Measurements from ENCODE around the gene TRABD2B. TPM values are rescaled to one million over a fixed set of nuclear protein-coding genes. Genes with fewer than 3 reads are reported as not detected.

The TRABD2B gene
- total RNA-seq: 1 to 10 TPM in 1 of 2 donors, under 1 TPM in 1; 0.70 to 1.0 TPM
- long read RNA-seq, partial matches to known transcripts: 0 of 1 reads
- long read RNA-seq, other reads (novel, unspliced or antisense): 1 of 1 reads

- ATAC-seq: peak; percentile 91
- intact Hi-C loops (cut with DNase I, micrococcal nuclease): loop anchor here in 1 of 2 donors (2.0 kb wide), 1 partner anchor 63 kb away; no protein-coding TSS in a partner anchor
- peak; percentile 48 to 78 for DNase-seq
Measured at GRCh38 chr1:47997289-47998200, at the start of gene TRABD2B. TSS of gene TRABD2B (minus strand) at chr1:47997385.

- DNase-seq (no peak), ATAC-seq (no peak)
- intact Hi-C loops (cut with DNase I, micrococcal nuclease): no loop called here
Measured at GRCh38 chr1:48044311-48044710, 47.1 kb upstream of the TRABD2B start.

GRCh38 chr1:48043622-48044021, 46.4 kb upstream of the TRABD2B start:
- DNase-seq: no peak

GRCh38 chr1:48040154-48040553, 43.0 kb upstream of the TRABD2B start:
- ATAC-seq (no peak), DNase-seq (no peak)
- intact Hi-C loops (cut with DNase I, micrococcal nuclease): no loop called here

More at GRCh38 chr1:48043622-48044021, 46.4 kb upstream of the TRABD2B start:
- intact Hi-C loops (cut with DNase I, micrococcal nuclease): no loop called here
- peak; percentile 42 for ATAC-seq

GRCh38 chr1:48039088-48040054, 42.2 kb upstream of the TRABD2B start:
- no peak for DNase-seq
- peak; percentile 56 for ATAC-seq

GRCh38 chr1:48038270-48038767, 41.1 kb upstream of the TRABD2B start:
- DNase-seq: no peak
- no peak for ATAC-seq
- intact Hi-C loops (cut with DNase I, micrococcal nuclease): no loop called here

More at GRCh38 chr1:48039088-48040054, 42.2 kb upstream of the TRABD2B start:
- intact Hi-C loops (cut with DNase I, micrococcal nuclease): no loop called here

GRCh38 chr1:48036710-48037355, 39.6 kb upstream of the TRABD2B start:
- no peak for DNase-seq
- ATAC-seq: no peak
- intact Hi-C loops (cut with DNase I, micrococcal nuclease): no loop called here

- intact Hi-C loops (cut with DNase I, micrococcal nuclease): no loop called here
- ATAC-seq (no peak), DNase-seq (no peak)
Measured at GRCh38 chr1:48035371-48036141, 38.4 kb upstream of the TRABD2B start.

GRCh38 chr1:48033495-48034045, 36.4 kb upstream of the TRABD2B start:
- no peak for DNase-seq
- ATAC-seq: no peak
- intact Hi-C loops (cut with DNase I, micrococcal nuclease): no loop called here

- intact Hi-C loops (cut with DNase I, micrococcal nuclease): no loop called here
- no peak for ATAC-seq
- DNase-seq: no peak
Measured at GRCh38 chr1:48031676-48032075, 34.5 kb upstream of the TRABD2B start.

GRCh38 chr1:48030696-48031365, 33.6 kb upstream of the TRABD2B start:
- ATAC-seq: no peak
- intact Hi-C loops (cut with DNase I, micrococcal nuclease): no loop called here
- no peak for DNase-seq

GRCh38 chr1:48030211-48030610, 33.0 kb upstream of the TRABD2B start:
- intact Hi-C loops (cut with DNase I, micrococcal nuclease): no loop called here
- ATAC-seq: no peak
- DNase-seq: no peak

- DNase-seq (no peak), ATAC-seq (no peak)
- intact Hi-C loops (cut with DNase I, micrococcal nuclease): no loop called here
Measured at GRCh38 chr1:48028218-48029069, 31.3 kb upstream of the TRABD2B start.

- intact Hi-C loops (cut with DNase I, micrococcal nuclease): no loop called here
- ATAC-seq (no peak), DNase-seq (no peak)
Measured at GRCh38 chr1:48027533-48027835, 30.3 kb upstream of the TRABD2B start.

- ATAC-seq (no peak), DNase-seq (no peak)
- intact Hi-C loops (cut with DNase I, micrococcal nuclease): no loop called here
Measured at GRCh38 chr1:48026701-48027532, 29.7 kb upstream of the TRABD2B start.

All from left colon (tissue), 2 donors.